ENCODE data around the gene ADGRA1.

The ADGRA1 gene

DNA sequence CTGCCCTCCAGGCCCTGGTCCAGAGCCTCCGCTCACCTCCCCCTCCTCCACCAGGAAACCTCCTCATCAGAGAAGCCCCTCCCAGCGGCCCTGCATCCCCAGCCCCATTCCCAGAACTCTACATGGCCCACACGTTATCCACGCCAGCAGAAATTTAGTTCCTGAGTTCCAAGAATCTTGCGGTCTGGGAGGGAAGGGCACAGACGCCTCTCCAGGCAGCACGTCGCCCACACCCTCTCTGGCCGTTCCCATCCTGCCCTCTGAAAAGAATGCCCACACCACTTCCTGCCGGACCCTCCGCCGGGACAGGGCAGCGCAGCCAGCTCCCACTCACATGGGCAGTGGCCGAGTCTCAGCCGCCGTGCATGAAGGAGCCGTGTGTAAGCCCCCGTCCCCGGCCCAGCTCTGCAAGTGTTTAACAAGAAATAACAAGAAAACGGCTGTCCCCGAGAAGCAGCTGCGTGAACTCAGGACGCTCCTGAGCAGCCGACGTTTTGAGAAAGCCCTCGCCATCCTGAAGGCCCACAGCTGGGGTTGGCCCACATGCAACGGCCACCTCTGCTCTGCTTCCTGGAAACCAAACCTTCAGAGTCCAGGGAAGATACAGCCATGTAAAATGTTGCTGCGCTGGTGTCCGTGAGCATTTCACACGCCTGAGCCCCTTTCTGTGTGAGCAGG, 17.4 kb downstream of the ADGRA1 start:
- no peak overlapping the region for H2AFZ ChIP-seq (ENCODE audit: low read length)
- no peaks in the 10 kb centered on the region for H3K79me2 ChIP-seq (ENCODE audit: insufficient read depth, low read length)
- H3K4me1 ChIP-seq (ENCODE audit: insufficient read depth, low read length, poor library complexity, severe bottlenecking): no peaks in the 10 kb centered on the region
- H3K9me3 ChIP-seq (ENCODE audit: insufficient read depth, low read depth, low read length): peaks cover 41% of the 10 kb centered on the region; the same call in 1 of the 2 replicates
- no peak overlapping the region for H3K9ac ChIP-seq (ENCODE audit: low read depth, low read length, poor library complexity, severe bottlenecking)
- no peaks in the 10 kb centered on the region for H3K36me3 ChIP-seq (ENCODE audit: insufficient read depth, low read length)
- H3K27me3 ChIP-seq (ENCODE audit: insufficient read depth, low read length, poor library complexity, severe bottlenecking): no peaks in the 10 kb centered on the region
- H3K4me2 ChIP-seq (ENCODE audit: low read depth, low read length, poor library complexity, severe bottlenecking): no peak overlapping the region
- no peak for TF ChIP-seq EZH2phosphoT487 (IDR thresholded peaks at IDR 0.05; ENCODE audit: borderline replicate concordance)
- TF ChIP-seq, protein P1, sequence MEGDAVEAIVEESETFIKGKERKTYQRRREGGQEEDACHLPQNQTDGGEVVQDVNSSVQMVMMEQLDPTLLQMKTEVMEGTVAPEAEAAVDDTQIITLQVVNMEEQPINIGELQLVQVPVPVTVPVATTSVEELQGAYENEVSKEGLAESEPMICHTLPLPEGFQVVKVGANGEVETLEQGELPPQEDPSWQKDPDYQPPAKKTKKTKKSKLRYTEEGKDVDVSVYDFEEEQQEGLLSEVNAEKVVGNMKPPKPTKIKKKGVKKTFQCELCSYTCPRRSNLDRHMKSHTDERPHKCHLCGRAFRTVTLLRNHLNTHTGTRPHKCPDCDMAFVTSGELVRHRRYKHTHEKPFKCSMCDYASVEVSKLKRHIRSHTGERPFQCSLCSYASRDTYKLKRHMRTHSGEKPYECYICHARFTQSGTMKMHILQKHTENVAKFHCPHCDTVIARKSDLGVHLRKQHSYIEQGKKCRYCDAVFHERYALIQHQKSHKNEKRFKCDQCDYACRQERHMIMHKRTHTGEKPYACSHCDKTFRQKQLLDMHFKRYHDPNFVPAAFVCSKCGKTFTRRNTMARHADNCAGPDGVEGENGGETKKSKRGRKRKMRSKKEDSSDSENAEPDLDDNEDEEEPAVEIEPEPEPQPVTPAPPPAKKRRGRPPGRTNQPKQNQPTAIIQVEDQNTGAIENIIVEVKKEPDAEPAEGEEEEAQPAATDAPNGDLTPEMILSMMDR (conservative IDR thresholded peaks at IDR 0.05; ENCODE audit: low read length): no peak
- no peak overlapping the region for H3K4me3 ChIP-seq (ENCODE audit: low read length, poor library complexity, severe bottlenecking)
- H3K9me2 ChIP-seq (replicated peaks; ENCODE audit: low read depth, low read length): no peaks in the 10 kb centered on the region
- H4K20me1 ChIP-seq (ENCODE audit: insufficient read depth, low read length, poor library complexity, severe bottlenecking): no peaks in the 10 kb centered on the region
- no peaks in the 10 kb centered on the region for H3F3A ChIP-seq (ENCODE audit: low read depth)

DNA sequence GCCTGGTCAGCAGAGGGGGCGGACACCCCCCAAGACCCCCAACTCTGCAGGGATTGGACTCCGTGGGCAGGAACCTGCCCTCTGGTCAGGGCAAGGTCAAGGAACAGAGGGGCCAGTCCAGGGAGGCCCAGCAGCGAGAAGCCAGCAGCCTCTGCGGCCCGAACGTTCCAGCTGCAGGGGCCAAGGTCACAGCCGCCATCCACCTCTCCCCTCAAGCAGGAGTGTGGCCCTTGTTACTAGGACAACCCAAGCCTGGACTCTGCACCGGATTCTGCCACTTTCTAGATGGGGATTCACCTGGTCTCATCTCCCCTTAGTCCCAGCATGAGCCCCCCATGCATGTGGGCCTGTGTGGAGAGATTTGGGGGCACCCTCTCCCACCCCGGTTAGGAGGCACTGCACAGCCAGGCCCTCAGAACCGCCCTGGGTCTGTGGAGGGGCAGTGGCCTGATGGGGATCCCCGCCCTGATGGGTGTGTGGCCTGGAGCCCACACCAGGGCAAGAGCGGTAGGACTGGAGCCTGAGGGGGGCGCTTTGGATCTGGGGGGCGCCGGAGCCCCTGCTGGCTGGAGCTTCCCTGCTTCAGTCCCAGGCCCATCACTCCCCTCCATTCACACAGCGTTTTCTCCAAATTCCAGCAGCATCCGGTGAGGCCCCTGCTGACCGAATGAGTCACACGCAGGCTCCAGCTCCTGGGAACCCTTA, 18.1 kb downstream of the ADGRA1 start:
- H3K9ac ChIP-seq (ENCODE audit: low read depth, low read length, poor library complexity, severe bottlenecking): no peak overlapping the region
- no peaks in the 10 kb centered on the region for H3K9me2 ChIP-seq (replicated peaks; ENCODE audit: low read depth, low read length)
- H3K4me1 ChIP-seq (ENCODE audit: insufficient read depth, low read length, poor library complexity, severe bottlenecking): no peaks in the 10 kb centered on the region
- H3K79me2 ChIP-seq (ENCODE audit: insufficient read depth, low read length): no peaks in the 10 kb centered on the region
- H3K27me3 ChIP-seq (ENCODE audit: insufficient read depth, low read length, poor library complexity, severe bottlenecking): no peaks in the 10 kb centered on the region
- H3K9me3 ChIP-seq (ENCODE audit: insufficient read depth, low read depth, low read length): peaks cover 41% of the 10 kb centered on the region; the same call in 1 of the 2 replicates
- TF ChIP-seq EZH2phosphoT487 (IDR thresholded peaks at IDR 0.05; ENCODE audit: borderline replicate concordance): no peak
- TF ChIP-seq, protein P1 (conservative IDR thresholded peaks at IDR 0.05; ENCODE audit: low read length): no peak
- no peaks in the 10 kb centered on the region for H3K36me3 ChIP-seq (ENCODE audit: insufficient read depth, low read length)
- H3K4me3 ChIP-seq (ENCODE audit: low read length, poor library complexity, severe bottlenecking): no peak overlapping the region
- no peaks in the 10 kb centered on the region for H3F3A ChIP-seq (ENCODE audit: low read depth)
- no peak overlapping the region for H3K4me2 ChIP-seq (ENCODE audit: low read depth, low read length, poor library complexity, severe bottlenecking)
- no peaks in the 10 kb centered on the region for H4K20me1 ChIP-seq (ENCODE audit: insufficient read depth, low read length, poor library complexity, severe bottlenecking)
- no peak overlapping the region for H2AFZ ChIP-seq (ENCODE audit: low read length)

DNA sequence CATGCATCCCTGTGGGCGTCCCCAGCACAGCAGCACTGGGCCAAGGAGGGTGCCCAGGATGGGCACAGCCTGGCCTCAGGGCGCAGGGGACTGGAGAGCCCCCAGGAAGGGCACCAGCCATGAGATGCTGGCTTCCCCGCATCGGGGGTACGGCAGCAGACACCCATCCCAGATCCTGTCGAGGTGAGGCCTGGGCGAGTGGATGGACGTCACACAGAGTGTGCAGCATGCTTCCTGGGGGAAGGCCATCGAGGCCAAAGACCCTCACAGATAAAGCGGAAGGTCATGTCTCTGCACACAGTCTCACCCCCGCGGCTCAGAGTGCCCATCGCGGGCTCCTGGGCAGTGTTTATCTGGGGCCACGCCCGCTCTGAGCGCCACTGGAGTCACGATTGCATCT, 18.8 kb downstream of the ADGRA1 start:
- no peak overlapping the region for H3K4me3 ChIP-seq (ENCODE audit: low read length, poor library complexity, severe bottlenecking)
- H4K20me1 ChIP-seq (ENCODE audit: insufficient read depth, low read length, poor library complexity, severe bottlenecking): no peaks in the 10 kb centered on the region
- no peaks in the 10 kb centered on the region for H3K9me2 ChIP-seq (replicated peaks; ENCODE audit: low read depth, low read length)
- no peak overlapping the region for H3K9ac ChIP-seq (ENCODE audit: low read depth, low read length, poor library complexity, severe bottlenecking)
- no peaks in the 10 kb centered on the region for H3K27me3 ChIP-seq (ENCODE audit: insufficient read depth, low read length, poor library complexity, severe bottlenecking)
- H3K9me3 ChIP-seq (ENCODE audit: insufficient read depth, low read depth, low read length): peaks cover 41% of the 10 kb centered on the region; the same call in 1 of the 2 replicates
- H3K79me2 ChIP-seq (ENCODE audit: insufficient read depth, low read length): no peaks in the 10 kb centered on the region
- H3K36me3 ChIP-seq (ENCODE audit: insufficient read depth, low read length): no peaks in the 10 kb centered on the region
- TF ChIP-seq, protein P1 (conservative IDR thresholded peaks at IDR 0.05; ENCODE audit: low read length): no peak
- TF ChIP-seq EZH2phosphoT487 (IDR thresholded peaks at IDR 0.05; ENCODE audit: borderline replicate concordance): no peak
- no peaks in the 10 kb centered on the region for H3F3A ChIP-seq (ENCODE audit: low read depth)
- no peak overlapping the region for H3K4me2 ChIP-seq (ENCODE audit: low read depth, low read length, poor library complexity, severe bottlenecking)
- H3K4me1 ChIP-seq (ENCODE audit: insufficient read depth, low read length, poor library complexity, severe bottlenecking): no peaks in the 10 kb centered on the region
- H2AFZ ChIP-seq (ENCODE audit: low read length): no peak overlapping the region
